Pulmonary artery endothelial cell (primary cell): ENCODE data around the gene CFLAR. TPM values are rescaled to one million over a fixed set of nuclear protein-coding genes. Genes with fewer than 3 reads are reported as not detected.
"Not testable (repeated sequence)": the region's sequence is repeated elsewhere in the genome, so short reads cannot be mapped to it uniquely, and the experiment has no call there.

ENCODE experiments used
- DNase-seq: peaks from one replicate; pipeline ENCODE4 v3.0.0-alpha.2; 2011; ENCODE audit warnings: low read depth, low spot score
- total RNA-seq: library from RNA; depleted of rRNA; stranded (reverse); fragments of >200 nt; gene quantifications from 2 replicates; pipeline ENCODE4 v1.2.3, GENCODE V29; 2014

CFLAR gene
- total RNA-seq, 1 donor from 2014 or later: 228 TPM

DNA sequence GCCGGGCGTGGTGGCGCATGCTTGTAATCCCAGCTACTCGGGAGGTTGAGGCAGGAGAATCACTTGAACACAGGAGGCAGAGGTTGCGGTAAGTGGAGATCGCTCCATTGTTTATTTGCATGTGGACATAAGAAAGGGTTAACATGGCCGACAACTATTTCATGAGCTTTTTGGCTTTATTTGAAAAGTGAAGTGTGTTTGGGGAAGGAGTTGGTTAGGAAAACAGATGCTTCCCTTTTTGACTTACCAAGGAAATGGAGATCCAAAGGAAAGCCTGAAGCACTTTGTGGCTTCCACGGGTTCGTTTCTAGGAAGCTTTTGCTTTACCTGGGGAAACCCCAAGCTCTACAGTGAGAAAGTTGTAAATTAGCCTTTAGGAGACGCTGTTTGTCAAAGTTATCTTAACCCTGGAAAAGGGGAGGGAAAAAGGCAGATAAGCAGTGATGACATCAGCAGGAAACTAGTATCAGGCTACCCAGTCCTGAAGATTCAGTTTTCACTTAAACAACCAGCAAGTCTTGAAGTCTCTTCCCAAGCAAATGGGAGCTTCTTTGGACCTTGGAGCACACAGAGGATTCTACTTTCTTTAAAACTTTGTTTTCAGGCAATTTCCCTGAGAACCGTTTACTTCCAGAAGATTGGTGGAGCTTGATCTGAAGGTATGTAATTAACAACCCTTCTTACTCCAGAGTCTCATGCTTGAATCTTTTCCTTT, 66.8 kb downstream of the CFLAR start, which contains the start of gene CASP10:
Gene CASP10, plus strand, starts transcription at position 492 of the 715 bp plus-strand sequence. CDS start 2,637 bp downstream, outside the sequence.
- peak; percentile 84 for DNase-seq

DNA sequence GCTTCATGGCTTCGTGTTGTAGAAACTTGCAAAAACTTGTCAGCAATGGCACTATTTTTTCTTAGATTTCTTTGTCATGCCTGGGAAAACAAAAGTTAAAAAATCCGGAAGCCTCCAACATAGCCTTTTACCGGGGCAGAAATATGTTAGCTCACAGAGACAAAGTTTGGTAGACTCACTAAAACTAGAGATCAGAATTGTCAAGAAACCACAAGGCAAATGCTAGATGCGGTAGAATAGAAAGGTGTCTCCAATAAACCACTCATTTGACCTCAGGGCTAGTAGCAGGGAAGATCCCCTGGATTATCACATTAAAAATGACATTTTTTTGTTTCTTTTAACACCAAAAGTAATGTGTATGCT, 67.4 kb downstream of the CFLAR start:
- DNase-seq: no peak

DNA sequence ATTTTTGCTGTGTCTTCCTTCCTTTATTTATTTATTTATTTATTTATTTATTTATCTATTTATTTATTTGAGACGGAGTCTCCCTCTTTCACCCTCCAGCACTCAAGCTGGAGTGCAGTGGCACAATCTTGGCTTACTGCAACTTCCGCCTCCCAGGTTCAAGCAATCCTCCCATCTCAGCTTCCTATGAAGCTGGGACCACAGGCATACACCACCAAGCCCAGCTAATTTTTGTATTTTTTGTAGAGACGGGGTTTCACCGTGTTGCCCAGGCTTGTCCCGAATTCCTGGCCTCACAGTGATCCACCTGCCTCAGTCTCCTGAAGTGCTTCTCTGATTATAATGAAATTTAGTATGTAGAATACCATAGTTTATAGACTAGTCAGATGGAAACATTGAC, 67.9 kb downstream of the CFLAR start:
- DNase-seq: not testable (repeated sequence)

DNA sequence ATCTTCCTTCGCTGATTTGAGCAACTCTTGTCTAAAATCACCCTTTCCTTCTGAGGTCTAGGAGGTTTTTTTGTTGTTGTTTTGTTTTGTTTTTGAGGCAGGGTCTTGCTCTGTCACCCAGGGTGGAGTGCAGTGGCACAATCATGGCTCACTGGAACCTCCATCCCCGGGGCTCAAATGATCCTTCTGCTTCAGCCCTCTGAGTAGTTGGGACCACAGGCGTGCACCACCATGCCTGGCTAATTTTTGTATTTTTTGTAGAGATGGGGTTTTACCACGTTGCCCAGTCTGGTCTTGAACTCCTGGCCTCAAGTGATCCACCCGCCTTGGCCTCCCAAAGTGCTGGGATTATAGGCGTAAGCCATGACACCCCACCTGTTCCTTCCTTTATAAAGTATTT, 68.3 kb downstream of the CFLAR start:
- not testable (repeated sequence) for DNase-seq

DNA sequence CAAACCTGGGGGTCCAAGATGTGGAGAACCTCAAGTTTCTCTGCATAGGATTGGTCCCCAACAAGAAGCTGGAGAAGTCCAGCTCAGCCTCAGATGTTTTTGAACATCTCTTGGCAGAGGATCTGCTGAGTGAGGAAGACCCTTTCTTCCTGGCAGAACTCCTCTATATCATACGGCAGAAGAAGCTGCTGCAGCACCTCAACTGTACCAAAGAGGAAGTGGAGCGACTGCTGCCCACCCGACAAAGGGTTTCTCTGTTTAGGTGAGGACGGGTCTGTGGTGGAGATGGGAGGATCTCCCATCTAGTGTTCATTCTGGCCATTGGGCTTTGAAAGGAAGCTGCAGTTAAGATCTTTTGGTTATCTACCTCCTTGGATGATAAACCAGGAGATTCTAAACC, 69.9 kb downstream of the CFLAR start:
- no peak for DNase-seq

DNA sequence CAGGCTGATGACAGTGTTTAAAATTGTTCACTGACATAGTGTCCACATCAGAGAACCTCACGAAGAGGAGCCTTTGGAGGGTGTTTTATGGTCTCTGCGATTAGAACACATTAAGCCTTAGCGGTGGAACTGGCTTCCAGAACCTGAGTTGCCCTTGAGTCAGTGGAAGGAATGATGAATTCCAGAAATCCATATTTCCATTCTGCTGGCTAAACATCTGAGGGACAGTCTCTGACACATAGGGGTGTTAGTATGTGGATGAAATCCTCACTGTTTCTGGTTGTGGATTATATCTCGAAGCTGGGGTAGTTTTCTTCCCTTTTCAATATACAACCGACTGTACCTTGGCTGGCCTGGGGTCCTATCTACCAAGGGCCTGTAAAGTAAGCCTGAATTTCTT, 71.0 kb downstream of the CFLAR start:
- DNase-seq: no peak

DNA sequence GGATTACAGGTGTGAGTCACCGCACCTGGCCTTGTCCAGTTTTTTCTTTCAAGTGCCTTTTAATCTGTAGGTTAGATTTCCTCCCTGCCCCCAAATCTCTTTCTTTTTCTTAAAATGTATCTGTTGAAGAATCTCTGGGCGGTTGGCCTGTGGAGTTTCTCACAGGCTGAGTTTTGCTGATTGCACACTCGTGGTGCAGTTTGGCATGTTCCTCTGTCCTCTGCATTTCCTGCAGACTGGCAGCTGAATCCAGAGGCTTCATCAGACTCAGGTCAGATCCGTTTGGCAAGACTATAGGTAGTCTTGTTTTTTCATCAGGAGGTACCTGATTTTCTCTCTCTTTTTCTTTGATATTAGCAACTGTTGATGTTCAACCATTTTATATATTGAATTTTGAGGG, 72.5 kb downstream of the CFLAR start:
- no peak for DNase-seq

DNA sequence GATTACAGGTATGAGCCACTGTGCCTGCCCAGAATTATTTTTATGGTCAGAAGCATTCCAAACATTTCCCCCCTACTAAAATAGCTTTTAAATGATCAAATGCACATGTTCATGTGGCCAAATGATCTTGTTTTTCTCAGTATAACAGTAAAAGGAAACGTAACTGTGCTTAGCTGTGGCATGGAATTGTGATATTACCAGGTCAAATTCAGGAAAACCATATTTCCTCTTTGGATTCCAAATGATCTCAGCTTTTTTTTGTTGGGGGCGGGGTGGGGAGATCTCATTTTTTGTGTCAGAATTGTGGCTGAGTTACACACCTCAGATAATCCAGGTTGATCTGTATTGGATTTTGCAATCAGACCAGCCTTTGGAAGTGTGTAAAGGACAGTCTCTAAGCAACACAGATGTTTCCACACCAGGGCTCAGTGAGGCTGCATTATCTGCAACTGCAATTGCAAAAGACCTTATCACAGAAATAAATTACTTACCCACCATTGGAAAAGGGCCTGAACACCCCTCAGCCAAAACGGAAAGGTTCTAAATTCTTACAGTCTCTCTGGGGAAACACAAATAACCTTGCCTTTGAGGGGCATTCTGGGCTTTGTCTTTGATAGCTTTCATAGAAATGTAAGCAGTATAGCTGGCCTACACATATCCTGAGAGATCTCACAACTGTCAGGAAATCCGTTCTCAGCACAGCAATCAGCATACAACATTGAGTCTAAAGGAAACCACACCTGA, 75.3 kb downstream of the CFLAR start:
- DNase-seq: peak; percentile 72

DNA sequence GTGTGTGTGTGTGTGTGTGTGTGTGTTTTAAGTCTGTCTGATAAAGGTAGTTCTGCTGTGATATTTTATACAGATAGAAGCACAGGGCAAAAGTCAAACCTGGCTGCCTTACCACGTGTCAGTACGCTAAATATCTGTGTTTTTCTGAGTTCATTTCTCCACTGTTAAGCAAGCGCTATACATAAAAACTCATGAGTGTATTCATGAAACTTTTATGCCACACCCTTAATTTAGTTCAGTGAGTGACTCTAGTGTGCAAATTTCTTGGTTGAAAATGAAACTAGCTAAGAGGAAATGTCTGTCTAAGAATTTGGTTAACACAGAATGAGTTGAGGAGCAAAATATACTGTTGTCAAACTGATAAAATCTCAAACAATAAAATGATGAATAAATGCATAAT, 78.1 kb downstream of the CFLAR start:
- no peak for DNase-seq

DNA sequence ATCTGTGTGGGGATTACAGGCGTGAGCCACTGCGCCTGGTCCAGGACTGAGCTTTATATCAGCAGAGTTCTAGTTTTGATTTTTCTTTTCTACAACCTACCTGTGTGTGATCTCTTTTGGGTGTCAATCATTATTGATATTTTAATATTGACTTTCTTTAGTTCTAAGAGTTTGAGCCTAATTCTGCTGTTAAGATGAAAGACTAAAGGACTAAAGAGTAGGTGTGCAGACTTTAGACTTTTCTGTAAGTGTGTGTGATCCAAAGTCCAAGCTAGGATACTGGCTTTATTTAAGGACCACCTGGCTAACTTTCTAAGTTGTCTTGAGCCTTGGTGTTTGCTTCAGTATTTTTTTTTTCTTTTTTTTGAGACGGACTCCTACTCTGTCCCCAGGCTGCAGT, 79.4 kb downstream of the CFLAR start:
- no peak for DNase-seq

DNA sequence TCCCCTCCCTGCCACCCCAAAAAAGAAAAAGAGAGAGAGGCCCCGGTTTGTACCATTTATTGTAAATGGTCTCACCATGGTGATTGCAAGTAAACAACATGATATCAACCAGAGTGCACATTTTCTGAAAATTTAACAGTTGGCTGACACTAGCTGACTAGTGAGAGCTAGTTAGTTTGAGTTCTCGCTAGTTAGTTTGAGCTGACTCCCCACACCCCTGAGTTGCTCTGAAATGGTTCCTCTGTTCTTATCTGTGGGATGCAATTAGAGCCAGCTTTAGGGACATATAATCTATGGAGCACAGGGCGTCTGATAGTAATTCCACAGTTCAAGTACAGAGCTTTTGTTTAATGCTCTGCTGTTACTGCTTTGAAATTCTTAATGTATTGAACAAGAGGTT, 80.0 kb downstream of the CFLAR start:
- no peak for DNase-seq

DNA sequence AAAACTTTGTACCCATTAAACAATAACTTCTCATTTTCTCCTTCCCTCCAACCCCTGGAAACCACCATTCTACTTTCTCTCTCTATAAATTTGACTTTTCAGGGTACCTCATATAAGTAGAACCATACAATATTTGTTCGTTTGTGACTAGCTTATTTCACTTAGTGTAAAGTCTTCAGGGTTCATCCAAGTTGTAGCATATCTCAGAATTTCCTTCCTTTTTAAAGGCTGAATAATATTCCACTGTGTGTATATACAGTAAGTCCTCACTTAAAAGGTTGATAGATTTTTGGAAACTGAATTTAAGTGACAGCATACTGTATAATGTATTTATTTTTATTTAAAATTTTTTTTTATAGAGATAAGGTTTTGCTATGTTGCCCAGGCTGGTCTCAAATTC, 80.8 kb downstream of the CFLAR start:
- DNase-seq: no peak

DNA sequence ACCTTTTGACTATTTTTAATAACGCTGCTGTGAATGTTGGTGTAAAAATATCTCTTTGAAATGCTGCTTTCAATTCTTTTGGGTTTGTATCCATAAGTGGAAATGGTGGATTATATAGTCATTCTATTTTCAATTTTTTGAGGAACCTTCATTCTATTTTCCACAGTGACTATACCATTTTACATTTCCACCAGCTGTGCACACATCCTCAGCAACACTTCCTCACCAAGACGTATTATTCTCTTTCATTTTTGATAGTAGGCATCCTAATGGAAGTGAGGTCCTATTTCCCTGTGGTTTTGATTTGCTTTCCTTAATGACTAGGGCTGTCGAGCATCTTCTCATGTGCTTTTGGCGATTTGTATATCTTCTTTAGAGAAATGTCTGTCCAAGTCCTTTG, 81.8 kb downstream of the CFLAR start:
- DNase-seq: no peak

DNA sequence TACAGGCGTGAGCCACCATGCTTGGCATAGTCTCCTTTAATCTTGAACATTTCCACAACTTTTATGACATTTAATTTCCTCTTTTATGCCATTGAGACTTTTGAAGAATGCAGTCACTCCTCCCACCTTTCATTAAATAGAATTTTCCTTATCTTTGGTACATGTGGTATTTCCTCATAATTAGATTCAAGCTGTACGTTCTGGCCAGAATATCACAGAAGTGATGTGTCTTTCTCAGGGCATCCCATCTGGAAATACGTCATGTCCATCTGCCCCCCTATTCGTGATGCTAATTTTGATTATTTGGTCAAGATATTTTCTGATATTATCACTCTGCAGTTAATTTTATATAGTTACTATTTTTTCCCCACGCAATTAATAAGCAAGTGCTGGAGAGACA, 83.9 kb downstream of the CFLAR start:
- no peak for DNase-seq

DNA sequence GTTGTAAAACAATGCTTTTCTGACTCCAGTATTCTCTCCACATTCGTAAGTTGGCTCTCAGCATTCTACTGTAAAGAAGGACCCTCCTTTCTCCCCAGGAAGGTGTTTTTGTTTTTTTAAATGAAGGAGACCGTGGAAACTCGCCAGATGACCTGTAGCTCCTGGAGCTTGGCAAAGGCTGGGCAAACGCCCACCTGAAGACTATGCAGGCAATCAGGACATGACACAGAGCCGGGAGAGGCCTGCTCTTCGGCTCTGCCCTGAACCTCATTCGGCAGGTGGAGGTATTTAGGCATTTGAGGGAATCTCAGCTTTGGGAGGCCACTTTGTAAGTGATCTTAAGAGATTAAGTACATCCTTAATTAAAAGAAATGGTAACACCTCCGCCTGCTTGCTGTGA, 84.4 kb downstream of the CFLAR start:
- DNase-seq: no peak

DNA sequence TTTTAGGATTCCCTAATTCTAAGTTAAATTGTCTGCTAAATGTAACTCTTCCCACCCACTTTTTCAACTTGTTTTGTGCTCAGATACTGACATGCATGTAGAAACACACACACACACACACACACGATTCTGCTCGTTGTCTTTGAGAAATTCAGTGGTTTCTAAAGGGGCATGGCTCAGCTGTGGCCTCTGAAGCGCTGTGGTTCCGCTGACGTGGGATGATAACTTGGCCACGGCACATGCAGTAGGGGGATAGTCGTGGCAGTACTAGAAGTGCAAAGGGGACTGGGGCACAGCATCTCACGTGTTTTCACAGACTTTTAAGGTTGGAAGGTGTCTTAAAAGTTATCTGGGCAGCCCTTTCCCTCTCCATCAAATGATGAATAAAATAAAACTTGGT, 85.4 kb downstream of the CFLAR start:
- DNase-seq: no peak

DNA sequence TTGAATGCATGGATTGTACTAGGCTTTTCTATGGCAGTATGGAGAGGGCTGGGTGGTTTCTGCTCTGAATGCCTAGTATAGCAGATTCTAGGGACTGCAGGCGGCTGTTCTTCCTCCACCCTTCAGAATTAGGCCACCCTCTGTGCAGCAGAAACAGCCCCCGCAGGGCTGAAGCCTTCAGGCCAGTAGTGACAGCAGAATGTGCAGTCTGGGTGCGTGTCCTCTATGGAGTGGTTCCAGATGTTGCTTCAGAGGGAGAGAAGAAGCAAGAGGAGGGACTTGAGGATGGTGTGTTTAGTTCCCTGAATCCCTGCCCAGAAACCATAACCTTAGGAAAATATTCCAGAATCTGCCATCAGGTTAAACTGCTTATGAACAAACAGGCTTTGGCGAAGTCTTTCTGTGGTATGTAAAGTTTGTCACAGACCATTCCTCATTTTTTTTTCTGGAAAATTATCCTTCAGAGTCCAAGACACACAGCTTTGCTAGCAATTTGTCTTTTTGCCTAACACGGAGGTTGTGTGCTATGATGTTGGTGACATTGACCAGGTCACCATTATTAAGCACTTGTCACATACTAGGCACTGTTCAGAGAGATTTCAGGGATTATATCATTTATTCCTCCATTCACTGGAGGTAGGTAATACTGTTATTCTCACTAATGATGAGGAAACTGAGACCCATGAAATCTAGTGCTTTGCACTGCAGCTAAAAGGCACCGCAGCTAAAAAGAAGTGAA, 88.1 kb downstream of the CFLAR start:
- DNase-seq: no peak

DNA sequence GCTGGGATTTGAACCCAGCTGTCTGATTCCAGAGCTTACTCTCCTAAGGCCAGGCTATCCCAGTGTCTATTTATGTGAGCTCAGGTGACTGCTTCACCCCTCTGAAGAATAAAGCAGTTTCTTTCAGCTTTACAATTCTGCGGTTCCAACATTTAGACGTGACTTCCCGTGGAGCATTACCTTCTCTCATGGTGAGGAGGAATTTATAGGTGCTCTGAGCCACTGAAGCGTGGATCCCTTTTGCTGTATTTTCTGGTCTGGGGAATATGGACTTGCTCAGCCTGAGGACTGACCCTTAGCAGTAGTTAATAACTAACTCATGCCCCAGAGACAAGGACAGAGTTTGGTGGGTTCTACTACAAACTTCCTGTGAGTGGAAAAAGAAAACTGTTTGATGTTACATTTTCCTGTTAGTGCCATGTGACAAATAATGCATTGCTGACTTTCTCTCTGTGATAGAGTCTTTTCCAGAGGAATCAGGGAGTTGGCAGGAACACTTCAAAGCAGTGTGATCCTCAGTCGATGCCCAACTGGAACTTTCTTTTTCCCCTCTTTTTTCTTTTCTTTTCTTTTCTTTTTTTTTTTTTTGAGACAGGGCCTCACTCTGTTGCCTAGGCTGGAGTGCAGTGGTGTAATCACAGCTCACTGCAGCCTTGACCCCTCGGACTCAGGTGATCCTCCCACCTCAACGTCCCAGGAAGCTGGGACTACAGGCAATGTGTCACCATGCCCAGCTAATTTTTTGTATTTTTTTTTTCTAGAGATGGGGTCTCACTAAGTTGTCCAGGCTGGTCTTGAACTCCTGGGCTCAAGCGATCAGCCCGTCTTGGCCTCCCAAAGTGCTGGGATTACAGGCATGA, 88.9 kb downstream of the CFLAR start:
- no peak for DNase-seq

DNA sequence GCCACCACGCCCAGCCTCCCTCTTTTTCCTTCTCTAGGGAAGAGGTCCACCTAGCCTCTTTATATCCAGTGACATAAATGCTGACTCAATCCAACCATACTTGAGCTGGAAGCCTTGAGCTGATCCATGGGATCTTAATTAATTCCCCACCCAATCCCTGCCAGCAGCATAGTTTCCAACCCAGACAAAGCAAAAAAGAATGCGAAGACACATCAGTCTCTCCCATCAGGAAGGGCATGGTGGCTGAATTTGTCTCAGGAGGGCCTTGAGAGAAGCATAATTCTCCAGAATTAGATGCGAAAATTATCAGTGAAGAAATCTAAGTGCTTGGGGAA, 89.5 kb downstream of the CFLAR start:
- no peak for DNase-seq

DNA sequence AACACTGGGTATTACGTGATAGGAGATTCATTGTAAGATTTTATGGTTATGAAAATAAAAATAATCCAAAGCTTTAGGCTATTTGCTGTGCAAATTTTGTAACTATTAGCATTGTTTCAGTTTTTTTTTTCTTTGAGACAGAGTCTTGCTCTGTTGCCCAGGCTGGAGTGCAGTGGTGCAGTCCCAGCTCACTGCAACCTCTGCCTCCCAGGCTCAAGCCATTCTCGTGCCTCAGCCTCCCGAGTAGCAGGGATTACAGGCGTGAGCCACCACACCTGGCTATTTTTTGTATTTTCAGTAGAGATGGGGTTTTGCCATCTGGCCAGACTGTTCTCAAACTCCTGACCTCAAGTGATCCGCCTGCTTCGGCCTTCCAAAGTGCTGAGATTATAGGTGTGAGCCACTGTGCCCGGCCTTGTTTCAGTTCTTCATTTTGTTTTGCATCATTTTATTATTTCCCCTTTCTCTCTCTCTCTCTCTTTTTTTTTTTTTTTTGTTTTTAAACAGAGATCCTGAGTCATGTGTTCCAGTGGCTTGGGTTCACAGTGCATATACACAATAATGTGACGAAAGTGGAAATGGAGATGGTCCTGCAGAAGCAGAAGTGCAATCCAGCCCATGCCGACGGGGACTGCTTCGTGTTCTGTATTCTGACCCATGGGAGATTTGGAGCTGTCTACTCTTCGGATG, 92.7 kb downstream of the CFLAR start:
- no peak for DNase-seq

DNA sequence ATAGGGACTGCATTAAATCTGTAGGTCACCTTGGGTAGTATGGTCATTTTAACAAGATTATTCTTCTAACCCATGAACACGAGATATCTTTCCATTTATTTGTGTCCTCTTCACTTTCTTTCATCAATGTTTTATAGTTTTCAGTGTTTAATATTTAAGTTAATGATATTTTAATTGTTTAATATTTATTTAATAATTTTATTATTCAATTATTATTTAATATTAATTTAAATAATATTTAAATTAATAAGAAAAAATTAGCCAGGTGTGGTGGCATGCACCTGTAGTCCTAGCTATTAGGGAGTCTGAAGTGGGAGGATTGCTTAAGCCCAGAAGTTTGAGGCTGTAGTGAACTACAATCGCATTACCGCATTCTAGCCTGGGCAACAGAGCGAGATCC, 100.0 kb downstream of the CFLAR start:
- DNase-seq: no peak
